Natural killer cell treated with Interleukin-12 subunit alpha and Interleukin-12 subunit beta and Interleukin-15 and Interleukin-18, amount 100 ng/mL, for 72 hours (primary cell): ENCODE results near the gene ATG4C. TPM values are rescaled to one million over a fixed set of nuclear protein-coding genes. Genes with fewer than 3 reads are reported as not detected.
"Not testable (repeated sequence)": the region's sequence is repeated elsewhere in the genome, so short reads cannot be mapped to it uniquely, and the experiment has no call there.

Source experiments
- ATAC-seq, 2 donors: fragments of 150-1000 bp; cut with Tn5 transposase in 1 of 2; sonication (Bioruptor Pico), chemical (Tn5 transposase) in 1 of 2; 2 replicates each; pipeline ENCODE4 v1.10.0; 2021
- DNase-seq: peaks from one replicate; pipeline ENCODE4 v3.0.0; 2022; ENCODE audit warnings: low spot score
- H3K27ac Mint-ChIP-seq, 2 donors: 1 replicate in 1 of 2; 2 replicates in 1 of 2; pipeline ENCODE4 v1.8.0; 2022; ENCODE audit warnings: mixed read lengths in 2 of 2, mild to moderate bottlenecking in 1 of 2, moderate library complexity in 1 of 2
- H3K27me3 Mint-ChIP-seq, 2 donors: 1 replicate in 1 of 2; 2 replicates in 1 of 2; pipeline ENCODE4 v1.8.0; 2022; ENCODE audit warnings: mixed read lengths in 2 of 2
- H3K36me3 Mint-ChIP-seq: one replicate; pipeline ENCODE4 v1.8.0; 2022; ENCODE audit warnings: mixed read lengths
- H3K4me1 Mint-ChIP-seq, 2 donors: 1 replicate in 1 of 2; 2 replicates in 1 of 2; pipeline ENCODE4 v1.8.0; 2022; ENCODE audit warnings: low read depth in 2 of 2, mixed read lengths in 2 of 2, mild to moderate bottlenecking in 1 of 2
- H3K4me3 Mint-ChIP-seq: one replicate; pipeline ENCODE4 v1.8.0; 2022; ENCODE audit warnings: mixed read lengths
- H3K9me3 Mint-ChIP-seq: 2 replicates; pipeline ENCODE4 v1.8.0; 2022; ENCODE audit warnings: mixed read lengths
- total RNA-seq, 2 donors: library from RNA; stranded (reverse); gene quantifications; one replicate each; pipeline ENCODE4 v1.2.3, GENCODE V29; 2022

ATG4C gene, protein sequence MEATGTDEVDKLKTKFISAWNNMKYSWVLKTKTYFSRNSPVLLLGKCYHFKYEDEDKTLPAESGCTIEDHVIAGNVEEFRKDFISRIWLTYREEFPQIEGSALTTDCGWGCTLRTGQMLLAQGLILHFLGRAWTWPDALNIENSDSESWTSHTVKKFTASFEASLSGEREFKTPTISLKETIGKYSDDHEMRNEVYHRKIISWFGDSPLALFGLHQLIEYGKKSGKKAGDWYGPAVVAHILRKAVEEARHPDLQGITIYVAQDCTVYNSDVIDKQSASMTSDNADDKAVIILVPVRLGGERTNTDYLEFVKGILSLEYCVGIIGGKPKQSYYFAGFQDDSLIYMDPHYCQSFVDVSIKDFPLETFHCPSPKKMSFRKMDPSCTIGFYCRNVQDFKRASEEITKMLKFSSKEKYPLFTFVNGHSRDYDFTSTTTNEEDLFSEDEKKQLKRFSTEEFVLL
- total RNA-seq = 10 to 100 TPM in 1 of 2 donors, 1 to 10 TPM in 1; 9.2 to 10.6 TPM

DNA sequence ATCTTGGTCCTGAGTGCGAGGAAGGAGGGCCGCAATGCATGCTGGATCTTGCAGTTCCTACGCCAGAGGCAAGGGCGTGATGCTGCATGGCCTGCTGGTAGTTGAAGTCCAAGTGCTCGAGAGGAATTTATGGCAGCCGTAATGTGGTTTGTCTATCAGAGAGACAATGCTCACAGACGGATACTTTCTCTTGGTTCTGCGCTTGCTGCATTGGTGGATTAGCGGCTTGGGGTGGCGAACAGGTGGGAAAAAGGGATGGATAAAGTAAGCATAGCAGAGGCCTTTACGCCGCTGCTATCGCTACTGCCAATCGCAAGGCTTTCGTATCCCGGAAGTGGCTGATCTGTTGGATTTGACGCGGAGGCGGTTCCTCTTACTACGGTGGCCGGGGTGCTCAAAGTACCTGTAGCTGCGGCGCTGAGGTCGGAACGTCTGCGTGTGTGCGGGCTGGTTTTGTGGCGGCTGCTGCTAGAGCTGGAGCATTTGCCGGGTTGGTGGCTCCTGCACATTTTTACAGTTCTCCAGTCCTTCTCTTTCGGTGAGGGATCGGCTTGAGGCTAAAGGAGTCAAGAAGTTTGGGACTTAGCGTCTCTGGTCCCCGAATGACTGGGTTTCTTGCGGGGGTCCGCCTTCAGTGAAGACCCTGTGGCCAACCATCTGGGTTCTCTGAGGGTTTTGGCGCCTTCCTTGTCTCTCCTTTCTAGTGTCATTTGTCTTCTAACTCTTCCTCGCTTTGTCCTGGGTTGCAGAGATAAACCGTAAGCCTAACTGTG is at the start of gene ATG4C:
Gene ATG4C (plus strand): TSS at position 397 of the 773 bp plus-strand sequence. CDS start 19,655 bp downstream, outside the sequence.
- Mint-ChIP-seq H3K4me3 (no peak within 1 kb of the TSS), H3K27ac (no peak within 1 kb of the TSS), H3K36me3 (no peaks in the 10 kb centered on the region), H3K4me1 (peaks cover 3 to 6% of the 10 kb centered on the region in 2 donors), H3K27me3 (peaks cover 8 to 10% of the 10 kb centered on the region in 2 donors), H3K9me3 (no peaks in the 10 kb centered on the region)
- peak; percentile 94 for DNase-seq
- ATAC-seq = peak; percentile 99

DNA sequence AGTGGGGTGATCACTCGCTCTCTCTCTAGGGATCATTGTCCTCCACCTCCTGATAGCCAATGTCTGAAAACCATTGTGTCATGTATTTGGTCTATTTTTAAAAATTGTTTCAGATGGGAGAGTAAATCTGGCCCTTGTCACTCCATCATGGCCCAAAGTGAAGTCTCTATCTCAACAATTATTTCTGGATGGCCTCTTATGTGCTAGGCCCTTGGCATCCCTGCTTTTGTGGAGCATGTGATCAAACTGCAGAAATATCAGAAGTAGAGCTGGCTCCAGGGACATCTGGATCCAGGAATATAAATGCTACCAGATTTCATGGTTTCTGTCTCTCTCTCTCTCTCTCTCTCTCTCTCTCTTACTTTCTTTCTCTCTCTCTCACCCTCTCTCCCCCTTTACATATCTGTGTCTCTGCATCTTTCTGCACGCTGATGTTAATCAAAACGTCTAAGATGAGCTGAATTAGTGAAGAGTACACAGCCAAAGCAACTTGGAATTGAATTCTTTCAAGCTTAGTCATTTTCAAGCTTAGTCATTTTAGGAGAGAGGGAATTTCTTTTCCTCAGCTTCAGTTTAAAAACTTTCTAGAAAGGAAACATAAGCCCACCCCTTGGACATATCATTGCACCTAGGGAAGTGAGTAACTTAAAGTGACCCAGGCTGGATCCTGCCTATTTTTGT is 48.3 kb upstream of the ATG4C start:
- H3K4me3 Mint-ChIP-seq = no peak overlapping the region
- DNase-seq (no peak), ATAC-seq (no peak)
- H3K36me3 Mint-ChIP-seq = no peaks in the 10 kb centered on the region
- no peak overlapping the region for H3K27ac Mint-ChIP-seq
- peaks cover 12 to 18% of the 10 kb centered on the region in 2 donors for H3K27me3 Mint-ChIP-seq
- H3K4me1 Mint-ChIP-seq = no peaks in the 10 kb centered on the region
- H3K9me3 Mint-ChIP-seq = no peaks in the 10 kb centered on the region

DNA sequence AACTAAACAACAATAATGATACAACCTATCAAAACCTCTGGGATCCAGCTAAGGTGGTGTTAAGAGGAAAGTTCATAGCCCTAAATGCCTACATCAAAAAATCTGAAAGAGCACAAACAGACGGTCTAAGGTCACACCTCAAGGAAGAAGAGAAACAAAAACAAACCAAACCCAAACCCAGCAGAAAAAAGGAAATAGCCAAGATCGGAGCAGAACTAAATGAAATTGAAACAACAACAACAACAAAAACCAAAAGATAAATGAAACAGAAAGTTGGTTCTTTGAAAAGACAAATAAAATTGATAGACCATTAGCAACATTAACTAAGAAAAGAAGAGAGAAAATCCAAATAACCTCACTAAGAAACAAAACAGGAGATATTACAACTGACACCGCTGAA is 43.2 kb upstream of the ATG4C start:
- H3K27ac Mint-ChIP-seq, H3K9me3 Mint-ChIP-seq, H3K36me3 Mint-ChIP-seq, DNase-seq, ATAC-seq, H3K4me1 Mint-ChIP-seq, H3K4me3 Mint-ChIP-seq: not testable (repeated sequence)
- H3K27me3 Mint-ChIP-seq = peaks cover 28 to 43% of the 10 kb centered on the region in 2 donors

DNA sequence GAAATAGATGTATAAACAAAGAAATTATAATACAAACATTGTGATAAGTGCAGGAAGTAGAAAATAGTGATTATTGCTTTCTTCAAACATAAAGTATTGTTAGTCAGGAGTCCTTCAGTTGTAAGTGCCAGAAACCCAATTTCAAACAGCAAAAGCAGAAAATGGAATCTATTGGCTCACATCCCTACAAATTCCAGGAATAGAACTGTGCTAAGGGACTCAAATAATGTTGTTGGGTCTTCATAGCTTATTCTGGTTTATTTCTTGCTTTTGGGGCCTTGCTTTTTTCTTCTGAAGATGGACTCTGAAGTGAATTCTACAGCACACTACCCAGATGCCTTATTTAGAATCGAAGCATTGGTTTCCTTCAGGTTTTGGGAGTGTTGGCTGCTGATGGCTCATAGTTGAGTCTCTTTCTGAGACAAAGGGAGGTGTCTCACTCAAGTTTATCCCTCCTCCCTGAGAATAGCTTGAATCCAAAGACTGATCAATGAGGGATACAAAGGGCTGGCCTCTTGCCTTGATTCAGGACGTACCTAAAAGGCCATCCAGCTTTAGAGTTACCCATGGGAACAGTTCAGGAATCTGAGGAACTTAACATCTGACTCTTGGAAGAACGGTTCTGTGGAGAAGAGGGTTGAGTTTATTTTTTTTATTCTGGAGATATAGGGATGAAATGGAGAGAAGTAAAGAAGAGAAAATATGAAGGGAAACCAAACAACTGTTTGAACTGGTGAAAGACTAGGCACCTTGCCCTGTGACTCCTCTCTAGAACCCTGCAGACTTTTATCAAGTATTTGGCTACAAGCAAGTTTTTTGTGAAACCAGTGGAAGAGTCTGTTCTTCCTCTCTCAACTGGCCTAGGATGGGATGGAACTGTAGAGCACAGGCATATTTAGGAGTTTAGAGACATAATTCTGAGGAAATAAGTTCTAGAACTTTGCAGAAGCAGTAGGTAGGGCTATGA is 39.0 kb upstream of the ATG4C start:
- H3K27ac Mint-ChIP-seq = no peak overlapping the region
- ATAC-seq = no peak
- no peak overlapping the region for H3K4me3 Mint-ChIP-seq
- no peaks in the 10 kb centered on the region for H3K9me3 Mint-ChIP-seq
- H3K4me1 Mint-ChIP-seq = no peaks in the 10 kb centered on the region
- H3K27me3 Mint-ChIP-seq = peaks cover 19 to 37% of the 10 kb centered on the region in 2 donors
- DNase-seq = no peak
- H3K36me3 Mint-ChIP-seq = no peaks in the 10 kb centered on the region

DNA sequence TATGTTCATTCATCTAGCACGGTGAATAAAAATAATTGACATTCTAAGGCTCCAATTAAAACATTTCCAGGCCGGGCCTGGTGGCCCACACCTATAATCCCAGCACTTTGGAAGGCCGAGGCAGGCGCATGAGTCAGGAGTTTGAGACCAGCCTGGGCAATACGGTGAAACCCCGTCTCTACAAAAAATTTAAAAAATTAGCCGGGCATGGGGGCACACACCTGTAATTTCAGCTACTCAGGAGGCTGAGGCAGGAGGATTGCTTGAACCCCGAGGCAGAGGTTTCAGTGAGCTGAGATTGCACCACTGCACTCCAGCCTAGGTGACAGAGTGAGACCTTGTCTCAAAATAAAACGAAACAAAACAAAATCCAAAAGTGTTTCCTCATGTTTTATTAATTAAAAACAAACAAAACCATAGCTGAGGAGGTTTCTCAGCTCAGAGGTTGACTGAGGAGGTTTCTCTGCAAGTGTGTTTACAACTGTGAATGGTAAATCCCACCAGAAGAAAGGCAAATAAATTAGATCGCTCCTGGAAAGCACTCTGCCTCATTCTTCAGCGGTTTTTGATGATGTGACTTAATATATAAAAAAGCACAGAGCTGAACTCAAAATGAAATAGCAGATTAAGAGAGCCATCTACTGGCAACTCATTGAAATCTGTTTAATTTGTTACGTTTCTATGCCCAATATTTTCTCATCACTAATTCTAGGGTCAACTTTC is 37.7 kb upstream of the ATG4C start:
- H3K9me3 Mint-ChIP-seq = no peaks in the 10 kb centered on the region
- H3K36me3 Mint-ChIP-seq = no peaks in the 10 kb centered on the region
- H3K4me1 Mint-ChIP-seq = no peaks in the 10 kb centered on the region
- no peak for ATAC-seq
- H3K27me3 Mint-ChIP-seq = peaks cover 13 to 27% of the 10 kb centered on the region in 2 donors
- no peak for DNase-seq
- H3K4me3 Mint-ChIP-seq = no peak overlapping the region
- no peak overlapping the region for H3K27ac Mint-ChIP-seq

DNA sequence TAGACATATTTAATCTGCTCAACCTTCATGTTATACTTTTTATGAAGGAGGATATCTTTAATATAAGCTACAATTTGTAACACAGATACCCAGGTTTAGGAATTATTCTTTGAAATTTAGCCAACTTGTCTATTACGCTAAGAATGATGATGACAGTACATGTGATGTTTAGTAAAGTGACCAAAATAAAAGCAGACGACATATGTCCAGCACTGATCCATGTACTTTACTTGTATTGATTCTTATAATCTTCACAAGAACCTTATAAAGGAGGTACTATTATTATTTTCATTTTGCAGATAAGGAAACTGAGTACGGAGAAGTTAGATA is 37.2 kb upstream of the ATG4C start:
- no peak for ATAC-seq
- DNase-seq = no peak
- H3K27ac Mint-ChIP-seq = no peak overlapping the region
- no peak overlapping the region for H3K4me3 Mint-ChIP-seq
- H3K9me3 Mint-ChIP-seq = no peaks in the 10 kb centered on the region
- H3K27me3 Mint-ChIP-seq = peaks cover 12 to 23% of the 10 kb centered on the region in 2 donors
- H3K4me1 Mint-ChIP-seq = no peaks in the 10 kb centered on the region
- no peaks in the 10 kb centered on the region for H3K36me3 Mint-ChIP-seq

DNA sequence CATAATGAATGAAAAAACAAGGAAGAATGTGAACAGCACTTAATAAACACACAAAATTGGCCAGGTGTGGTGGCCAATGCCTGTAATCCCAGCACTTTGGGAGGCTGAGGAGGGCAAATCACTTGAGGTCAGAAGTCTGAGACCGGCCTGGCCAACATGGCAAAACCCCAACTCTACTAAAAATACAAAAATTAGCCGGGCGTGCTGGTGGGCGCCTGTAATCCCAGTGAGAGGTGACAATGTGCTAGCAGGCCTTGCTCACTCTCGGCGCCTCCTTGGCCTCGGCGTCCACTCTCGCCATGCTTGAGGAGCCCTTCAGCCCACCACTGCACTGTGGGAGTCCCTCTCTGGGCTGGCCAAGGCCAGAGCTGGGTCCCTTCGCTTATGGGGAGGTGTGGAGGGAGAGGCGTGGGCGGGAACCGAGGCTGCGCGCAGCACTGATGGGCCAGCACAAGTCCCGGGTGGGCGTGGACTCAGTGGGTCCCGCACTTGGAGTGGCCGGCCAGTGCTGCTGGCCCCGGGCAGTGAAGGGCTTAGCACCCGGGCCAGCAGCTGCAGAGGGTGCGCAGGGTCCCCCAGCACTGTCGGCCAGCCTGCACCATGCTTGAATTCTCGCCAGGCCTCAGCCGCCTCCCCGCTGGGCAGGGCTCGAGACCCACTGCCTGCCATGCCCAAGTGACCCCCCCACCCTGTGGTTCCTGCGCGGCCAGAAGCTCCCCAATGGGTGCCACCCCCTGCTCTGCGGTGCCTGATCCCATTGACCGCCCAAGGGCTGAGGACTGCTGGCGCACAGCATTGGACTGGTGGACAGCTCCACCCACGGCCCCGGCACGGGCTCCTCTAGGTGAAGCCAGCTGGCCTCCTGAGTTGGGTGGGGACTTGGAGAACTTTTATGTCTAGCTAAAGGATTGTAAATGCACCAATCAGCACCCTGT is 30.6 kb upstream of the ATG4C start:
- ATAC-seq = peak in 1 of 2 donors; percentile 13
- no peaks in the 10 kb centered on the region for H3K4me1 Mint-ChIP-seq
- H3K27ac Mint-ChIP-seq = no peak overlapping the region
- no peak overlapping the region for H3K4me3 Mint-ChIP-seq
- no peaks in the 10 kb centered on the region for H3K9me3 Mint-ChIP-seq
- no peaks in the 10 kb centered on the region for H3K36me3 Mint-ChIP-seq
- no peak for DNase-seq
- H3K27me3 Mint-ChIP-seq = peaks cover 2 to 5% of the 10 kb centered on the region in 2 donors

DNA sequence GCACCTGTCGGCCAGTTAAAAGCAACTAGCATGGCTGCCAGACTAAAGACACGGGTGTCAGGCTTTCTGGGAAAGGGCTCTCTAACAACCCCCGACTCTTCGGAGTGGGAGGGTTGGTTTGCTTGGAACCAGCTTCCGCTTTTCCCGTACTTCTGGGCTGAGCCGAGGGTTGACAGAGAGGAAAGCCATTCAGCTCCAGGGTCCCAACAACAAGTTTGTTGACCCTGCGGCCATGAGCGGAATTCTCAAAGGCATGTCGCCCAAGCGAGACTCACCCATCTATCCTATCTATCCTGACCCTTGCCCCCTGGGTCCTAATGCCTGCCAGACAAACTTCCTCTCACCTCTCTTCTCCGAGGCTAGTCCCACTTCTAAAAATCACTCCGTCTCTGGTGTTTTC is 29.0 kb upstream of the ATG4C start:
- H3K27ac Mint-ChIP-seq, H3K9me3 Mint-ChIP-seq, H3K36me3 Mint-ChIP-seq, DNase-seq, H3K4me3 Mint-ChIP-seq, ATAC-seq, H3K4me1 Mint-ChIP-seq: not testable (repeated sequence)
- peaks cover 7 to 12% of the 10 kb centered on the region in 2 donors for H3K27me3 Mint-ChIP-seq

DNA sequence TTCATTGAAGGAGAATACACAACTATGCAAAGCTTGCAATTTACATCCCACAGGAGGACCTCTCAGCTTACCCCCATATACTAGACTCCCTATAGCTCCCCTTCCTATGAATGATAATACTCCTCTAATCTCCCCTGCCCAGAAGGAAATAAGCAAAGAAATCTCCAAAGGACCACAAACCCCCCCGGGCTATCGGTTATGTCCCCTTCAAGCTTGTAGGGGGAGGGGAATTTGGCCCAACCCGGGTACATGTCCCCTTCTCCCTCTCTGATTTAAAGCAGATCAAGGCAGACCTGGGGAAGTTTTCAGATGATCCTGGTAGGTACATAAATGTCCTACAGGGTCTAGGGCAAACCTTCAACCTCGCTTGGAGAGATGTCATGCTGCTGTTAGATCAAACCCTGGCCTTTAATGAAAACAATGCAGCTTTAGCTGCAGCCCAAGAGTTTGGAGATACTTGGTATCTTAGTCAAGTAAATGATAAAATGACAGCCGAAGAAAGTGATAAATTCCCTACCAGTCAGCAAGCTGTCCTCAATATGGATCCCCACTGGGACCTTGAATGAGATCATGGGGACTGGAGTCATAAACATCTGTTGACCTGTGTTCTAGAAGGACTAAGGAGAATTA is 27.6 kb upstream of the ATG4C start:
- not testable (repeated sequence) for H3K4me3 Mint-ChIP-seq, H3K36me3 Mint-ChIP-seq, H3K27ac Mint-ChIP-seq, H3K27me3 Mint-ChIP-seq, H3K4me1 Mint-ChIP-seq, H3K9me3 Mint-ChIP-seq, ATAC-seq, DNase-seq

DNA sequence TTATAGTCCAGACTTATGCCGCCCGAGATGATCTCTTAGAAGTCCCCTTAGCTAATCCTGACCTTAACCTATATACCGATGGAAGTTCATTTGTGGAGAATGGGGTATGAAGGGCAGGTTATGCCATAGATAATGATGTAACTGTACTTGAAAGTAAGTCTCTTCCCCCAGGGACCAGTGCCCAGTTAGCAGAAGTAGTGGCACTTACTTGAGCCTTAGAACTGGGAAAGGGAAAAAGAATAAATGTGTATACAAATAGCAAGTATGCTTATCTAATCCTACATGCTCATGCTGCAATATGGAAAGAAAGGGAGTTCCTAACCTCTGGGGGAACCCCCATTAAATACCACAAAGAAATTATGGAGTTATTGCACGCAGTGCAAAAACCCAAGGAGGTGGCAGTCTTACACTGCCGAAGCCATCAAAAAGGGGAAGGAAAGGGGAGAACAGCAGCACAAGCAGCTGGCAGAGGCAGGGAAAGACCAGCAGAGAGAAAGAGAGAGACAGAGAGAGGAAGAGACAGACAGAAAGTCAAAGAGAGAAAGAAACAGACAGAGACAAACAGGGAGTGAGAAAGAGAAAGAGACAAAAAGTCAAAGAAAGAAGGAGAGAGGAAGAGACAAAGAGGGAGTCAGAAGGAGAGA is 24.6 kb upstream of the ATG4C start:
- not testable (repeated sequence) for H3K4me3 Mint-ChIP-seq, H3K27ac Mint-ChIP-seq, H3K36me3 Mint-ChIP-seq, H3K9me3 Mint-ChIP-seq, ATAC-seq, DNase-seq, H3K4me1 Mint-ChIP-seq
- H3K27me3 Mint-ChIP-seq = peaks cover 7 to 14% of the 10 kb centered on the region in 2 donors
